GM23248 (cell line): ENCODE measurements around the gene NFIL3.

Experiments
- EZH2 ChIP-seq: fragments of 200-600 bp; sonication (generic); IDR thresholded peaks from 2 replicates; pipeline ENCODE4 v1.6.1; 2018; ENCODE audit warnings: antibody characterized with exemption, mild to moderate bottlenecking; ENCODE audit not compliant: insufficient read depth, poor library complexity, severe bottlenecking
- EZH2phosphoT487 ChIP-seq: fragments of 200-600 bp; sonication (generic); IDR thresholded peaks from 2 replicates; pipeline ENCODE4 v1.6.1; 2018; ENCODE audit warnings: antibody characterized with exemption, moderate library complexity, mild to moderate bottlenecking, low read depth; ENCODE audit not compliant: insufficient read depth

DNA sequence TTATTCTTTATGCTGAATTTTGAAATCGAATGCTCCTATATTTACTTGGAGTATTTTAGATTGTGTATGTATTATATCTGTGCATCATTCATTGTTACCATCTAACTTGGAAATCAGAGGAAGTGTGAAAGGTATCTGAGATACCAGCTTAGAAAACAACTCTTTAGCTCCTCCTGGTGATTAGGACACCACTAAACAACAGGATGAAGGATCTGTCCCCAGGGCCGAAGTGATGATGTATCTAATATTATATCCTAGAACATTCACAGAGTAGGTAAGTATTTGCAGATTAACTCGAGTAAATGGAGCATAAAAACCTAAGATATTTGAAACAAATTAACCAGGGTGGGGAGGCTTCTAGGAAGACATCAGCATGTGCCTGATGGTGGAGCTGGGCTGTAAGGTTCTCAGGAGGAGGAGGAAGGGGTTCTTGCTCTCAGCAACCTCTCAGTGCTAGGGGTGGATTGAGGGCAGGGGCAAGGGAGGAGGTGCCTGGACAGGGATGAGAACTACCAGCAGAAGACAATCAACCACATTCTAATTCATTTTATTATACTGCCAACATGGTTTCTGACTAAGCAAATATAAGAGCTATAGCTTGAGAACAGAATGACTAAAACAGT lies 2.6 kb upstream of the NFIL3 start:
- TF ChIP-seq EZH2: no peak
- no peak for TF ChIP-seq EZH2phosphoT487
